Measurements from ENCODE around the gene AZU1. TPM values are rescaled to one million over a fixed set of nuclear protein-coding genes. Genes with fewer than 3 reads are reported as not detected.

The AZU1 gene
- total and polyA plus RNA-seq, 4 donors, result 0.08 to 20.2 (median 0.99) TPM

DNA sequence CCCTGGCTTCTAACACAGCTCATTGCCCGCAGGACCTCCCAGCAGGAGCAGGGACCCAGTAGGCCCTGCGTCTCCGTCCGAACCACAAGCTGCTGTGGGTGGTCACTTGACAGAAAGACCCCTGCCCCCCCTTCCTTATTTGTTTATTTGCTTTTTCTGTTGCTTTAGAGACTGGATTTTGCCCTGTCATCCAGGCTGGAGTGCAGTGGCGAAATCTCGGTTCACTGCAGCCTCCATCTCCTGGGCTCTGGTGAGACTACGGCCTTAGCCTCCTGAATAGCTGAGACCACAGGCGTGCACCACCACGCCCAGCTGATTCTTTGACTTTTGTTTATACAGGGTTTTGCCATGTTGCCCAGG is 38.0 kb upstream of the AZU1 start:
- no peaks in the 10 kb centered on the region for H3K4me1 ChIP-seq (ENCODE audit: control insufficient read depth in 4 of 4, insufficient read depth in 4 of 4, low read length in 3 of 4)
- DNase-seq (ENCODE audit: low spot score), result no peak
- no peaks in the 10 kb centered on the region for H3K36me3 ChIP-seq (ENCODE audit: control insufficient read depth in 4 of 4, insufficient read depth in 3 of 4, low read depth in 1 of 4, low read length in 3 of 4)
- H3K4me3 ChIP-seq (ENCODE audit: low read depth in 1 of 3, low read length in 3 of 3), result no peak overlapping the region
- peak overlapping the region; percentile 54 to 57 for H3K27ac ChIP-seq (ENCODE audit: low read depth in 1 of 2, low read length in 2 of 2)
- 75% methylated on average over 9 of the region's 9 CpGs for WGBS
- no peaks in the 10 kb centered on the region for H3K27me3 ChIP-seq (ENCODE audit: control insufficient read depth in 4 of 4, insufficient read depth in 4 of 4, low read length in 3 of 4)
- H3K9me3 ChIP-seq (ENCODE audit: control insufficient read depth in 4 of 4, low read length in 3 of 4), result no peaks in the 10 kb centered on the region
- H3K9ac ChIP-seq (ENCODE audit: low read depth in 1 of 2, low read length in 2 of 2), result no peak overlapping the region
- TF ChIP-seq, protein P1, sequence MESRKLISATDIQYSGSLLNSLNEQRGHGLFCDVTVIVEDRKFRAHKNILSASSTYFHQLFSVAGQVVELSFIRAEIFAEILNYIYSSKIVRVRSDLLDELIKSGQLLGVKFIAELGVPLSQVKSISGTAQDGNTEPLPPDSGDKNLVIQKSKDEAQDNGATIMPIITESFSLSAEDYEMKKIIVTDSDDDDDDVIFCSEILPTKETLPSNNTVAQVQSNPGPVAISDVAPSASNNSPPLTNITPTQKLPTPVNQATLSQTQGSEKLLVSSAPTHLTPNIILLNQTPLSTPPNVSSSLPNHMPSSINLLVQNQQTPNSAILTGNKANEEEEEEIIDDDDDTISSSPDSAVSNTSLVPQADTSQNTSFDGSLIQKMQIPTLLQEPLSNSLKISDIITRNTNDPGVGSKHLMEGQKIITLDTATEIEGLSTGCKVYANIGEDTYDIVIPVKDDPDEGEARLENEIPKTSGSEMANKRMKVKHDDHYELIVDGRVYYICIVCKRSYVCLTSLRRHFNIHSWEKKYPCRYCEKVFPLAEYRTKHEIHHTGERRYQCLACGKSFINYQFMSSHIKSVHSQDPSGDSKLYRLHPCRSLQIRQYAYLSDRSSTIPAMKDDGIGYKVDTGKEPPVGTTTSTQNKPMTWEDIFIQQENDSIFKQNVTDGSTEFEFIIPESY (IDR thresholded peaks at IDR 0.05), result no peak
- TF ChIP-seq, protein P2, sequence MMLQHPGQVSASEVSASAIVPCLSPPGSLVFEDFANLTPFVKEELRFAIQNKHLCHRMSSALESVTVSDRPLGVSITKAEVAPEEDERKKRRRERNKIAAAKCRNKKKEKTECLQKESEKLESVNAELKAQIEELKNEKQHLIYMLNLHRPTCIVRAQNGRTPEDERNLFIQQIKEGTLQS (IDR thresholded peaks at IDR 0.05), result no peak
- TF ChIP-seq, protein P3, sequence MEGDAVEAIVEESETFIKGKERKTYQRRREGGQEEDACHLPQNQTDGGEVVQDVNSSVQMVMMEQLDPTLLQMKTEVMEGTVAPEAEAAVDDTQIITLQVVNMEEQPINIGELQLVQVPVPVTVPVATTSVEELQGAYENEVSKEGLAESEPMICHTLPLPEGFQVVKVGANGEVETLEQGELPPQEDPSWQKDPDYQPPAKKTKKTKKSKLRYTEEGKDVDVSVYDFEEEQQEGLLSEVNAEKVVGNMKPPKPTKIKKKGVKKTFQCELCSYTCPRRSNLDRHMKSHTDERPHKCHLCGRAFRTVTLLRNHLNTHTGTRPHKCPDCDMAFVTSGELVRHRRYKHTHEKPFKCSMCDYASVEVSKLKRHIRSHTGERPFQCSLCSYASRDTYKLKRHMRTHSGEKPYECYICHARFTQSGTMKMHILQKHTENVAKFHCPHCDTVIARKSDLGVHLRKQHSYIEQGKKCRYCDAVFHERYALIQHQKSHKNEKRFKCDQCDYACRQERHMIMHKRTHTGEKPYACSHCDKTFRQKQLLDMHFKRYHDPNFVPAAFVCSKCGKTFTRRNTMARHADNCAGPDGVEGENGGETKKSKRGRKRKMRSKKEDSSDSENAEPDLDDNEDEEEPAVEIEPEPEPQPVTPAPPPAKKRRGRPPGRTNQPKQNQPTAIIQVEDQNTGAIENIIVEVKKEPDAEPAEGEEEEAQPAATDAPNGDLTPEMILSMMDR (IDR thresholded peaks at IDR 0.05; ENCODE audit: low read depth, low read length, missing input control), result no peak
- TF ChIP-seq FOXA2 (IDR thresholded peaks at IDR 0.05) (no peak), FOXA1 (IDR thresholded peaks at IDR 0.05) (no peak), GABPA (IDR thresholded peaks at IDR 0.05 in 1 of 2, conservative IDR thresholded peaks at IDR 0.05 in 1 of 2) (no peak), YY1 (IDR thresholded peaks at IDR 0.05) (no peak), RAD21 (IDR thresholded peaks at IDR 0.05) (no peak), HNF4A (conservative IDR thresholded peaks at IDR 0.05) (no peak), NR2F2 (IDR thresholded peaks at IDR 0.05) (no peak), JUND (IDR thresholded peaks at IDR 0.05) (no peak), HNF4G (IDR thresholded peaks at IDR 0.05) (no peak), TAF1 (conservative IDR thresholded peaks at IDR 0.05) (no peak)
- TF ChIP-seq, protein P4, sequence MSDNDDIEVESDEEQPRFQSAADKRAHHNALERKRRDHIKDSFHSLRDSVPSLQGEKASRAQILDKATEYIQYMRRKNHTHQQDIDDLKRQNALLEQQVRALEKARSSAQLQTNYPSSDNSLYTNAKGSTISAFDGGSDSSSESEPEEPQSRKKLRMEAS (IDR thresholded peaks at IDR 0.05), result no peak
- TF ChIP-seq, protein P5, sequence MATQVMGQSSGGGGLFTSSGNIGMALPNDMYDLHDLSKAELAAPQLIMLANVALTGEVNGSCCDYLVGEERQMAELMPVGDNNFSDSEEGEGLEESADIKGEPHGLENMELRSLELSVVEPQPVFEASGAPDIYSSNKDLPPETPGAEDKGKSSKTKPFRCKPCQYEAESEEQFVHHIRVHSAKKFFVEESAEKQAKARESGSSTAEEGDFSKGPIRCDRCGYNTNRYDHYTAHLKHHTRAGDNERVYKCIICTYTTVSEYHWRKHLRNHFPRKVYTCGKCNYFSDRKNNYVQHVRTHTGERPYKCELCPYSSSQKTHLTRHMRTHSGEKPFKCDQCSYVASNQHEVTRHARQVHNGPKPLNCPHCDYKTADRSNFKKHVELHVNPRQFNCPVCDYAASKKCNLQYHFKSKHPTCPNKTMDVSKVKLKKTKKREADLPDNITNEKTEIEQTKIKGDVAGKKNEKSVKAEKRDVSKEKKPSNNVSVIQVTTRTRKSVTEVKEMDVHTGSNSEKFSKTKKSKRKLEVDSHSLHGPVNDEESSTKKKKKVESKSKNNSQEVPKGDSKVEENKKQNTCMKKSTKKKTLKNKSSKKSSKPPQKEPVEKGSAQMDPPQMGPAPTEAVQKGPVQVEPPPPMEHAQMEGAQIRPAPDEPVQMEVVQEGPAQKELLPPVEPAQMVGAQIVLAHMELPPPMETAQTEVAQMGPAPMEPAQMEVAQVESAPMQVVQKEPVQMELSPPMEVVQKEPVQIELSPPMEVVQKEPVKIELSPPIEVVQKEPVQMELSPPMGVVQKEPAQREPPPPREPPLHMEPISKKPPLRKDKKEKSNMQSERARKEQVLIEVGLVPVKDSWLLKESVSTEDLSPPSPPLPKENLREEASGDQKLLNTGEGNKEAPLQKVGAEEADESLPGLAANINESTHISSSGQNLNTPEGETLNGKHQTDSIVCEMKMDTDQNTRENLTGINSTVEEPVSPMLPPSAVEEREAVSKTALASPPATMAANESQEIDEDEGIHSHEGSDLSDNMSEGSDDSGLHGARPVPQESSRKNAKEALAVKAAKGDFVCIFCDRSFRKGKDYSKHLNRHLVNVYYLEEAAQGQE (IDR thresholded peaks at IDR 0.05), result no peak

DNA sequence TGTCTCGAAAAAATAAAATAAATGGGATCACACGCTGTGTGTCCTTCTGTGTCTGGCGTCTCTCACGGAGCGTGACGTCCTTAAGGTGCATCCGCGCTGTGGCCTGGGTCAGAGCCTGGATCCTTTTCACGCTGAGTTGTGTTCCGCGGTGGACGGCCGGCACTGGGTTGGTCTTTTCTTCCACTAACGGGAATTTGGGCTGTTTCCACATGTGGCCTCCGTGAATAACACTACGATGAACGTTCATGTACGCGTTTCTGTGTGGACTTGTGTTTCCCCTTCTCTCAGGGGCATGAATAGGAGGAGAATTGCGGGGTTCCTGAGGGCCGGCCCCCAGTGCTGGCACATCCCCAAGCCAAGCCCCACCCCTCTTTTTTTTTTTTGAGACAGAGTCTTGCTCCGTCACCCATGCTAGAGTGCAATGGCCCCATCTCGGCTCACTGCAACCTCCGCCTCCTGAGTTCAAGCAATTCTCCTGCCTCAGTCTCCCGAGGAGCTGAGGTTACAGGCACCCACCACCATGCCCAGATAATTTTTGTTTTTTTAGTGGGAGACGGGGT is 36.5 kb upstream of the AZU1 start:
- H3K9me3 ChIP-seq (ENCODE audit: control insufficient read depth in 4 of 4, low read length in 3 of 4), result no peaks in the 10 kb centered on the region
- DNase-seq (ENCODE audit: low spot score), result no peak
- H3K27me3 ChIP-seq (ENCODE audit: control insufficient read depth in 4 of 4, insufficient read depth in 4 of 4, low read length in 3 of 4), result no peaks in the 10 kb centered on the region
- no peaks in the 10 kb centered on the region for H3K36me3 ChIP-seq (ENCODE audit: control insufficient read depth in 4 of 4, insufficient read depth in 3 of 4, low read depth in 1 of 4, low read length in 3 of 4)
- H3K9ac ChIP-seq (ENCODE audit: low read depth in 1 of 2, low read length in 2 of 2), result no peak overlapping the region
- no peak overlapping the region for H3K4me3 ChIP-seq (ENCODE audit: low read depth in 1 of 3, low read length in 3 of 3)
- peaks cover 0 to 4% (median 0%) of the 10 kb centered on the region in 4 donors for H3K4me1 ChIP-seq (ENCODE audit: control insufficient read depth in 4 of 4, insufficient read depth in 4 of 4, low read length in 3 of 4)
- 81% methylated on average over 26 of the region's 26 CpGs for WGBS
- H3K27ac ChIP-seq (ENCODE audit: low read depth in 1 of 2, low read length in 2 of 2), result peak overlapping the region; percentile 28 to 56
- TF ChIP-seq RAD21 (IDR thresholded peaks at IDR 0.05), result no peak
- no peak for TF ChIP-seq SP1 (IDR thresholded peaks at IDR 0.05)
- no peak for TF ChIP-seq YY1 (IDR thresholded peaks at IDR 0.05)
- TF ChIP-seq NR2F2 (IDR thresholded peaks at IDR 0.05), result no peak
- no peak for TF ChIP-seq FOXA1 (IDR thresholded peaks at IDR 0.05)
- TF ChIP-seq, protein P2 (IDR thresholded peaks at IDR 0.05), result no peak
- TF ChIP-seq, protein P4 (IDR thresholded peaks at IDR 0.05), result no peak
- TF ChIP-seq RXRA (IDR thresholded peaks at IDR 0.05), result no peak
- TF ChIP-seq JUND (IDR thresholded peaks at IDR 0.05), result no peak
- TF ChIP-seq TAF1 (conservative IDR thresholded peaks at IDR 0.05), result no peak
- TF ChIP-seq EGR1 (IDR thresholded peaks at IDR 0.05; ENCODE audit: low read depth in 2 of 2), result no peak
- no peak for TF ChIP-seq HNF4G (IDR thresholded peaks at IDR 0.05)
- TF ChIP-seq GABPA (IDR thresholded peaks at IDR 0.05 in 1 of 2, conservative IDR thresholded peaks at IDR 0.05 in 1 of 2), result no peak
- TF ChIP-seq, protein P3 (IDR thresholded peaks at IDR 0.05; ENCODE audit: low read depth, low read length, missing input control), result no peak

All from liver (tissue), 9 donors.